HL-60 (cell line): Measurements from ENCODE around the gene ZAR1.

Experiments
- CTCF ChIP-seq: IDR thresholded peaks from one replicate; pipeline ENCODE4 v1.5.1; 2011; ENCODE audit warnings: low read length, control low read depth, inconsistent platforms; ENCODE audit not compliant: insufficient read depth
- GABPA ChIP-seq: IDR thresholded peaks from 2 replicates; pipeline ENCODE4 v1.6.1; 2012; ENCODE audit warnings: low read depth
- POLR2AphosphoS5 ChIP-seq: IDR thresholded peaks from 2 replicates; pipeline ENCODE4 v1.6.1; 2012; ENCODE audit warnings: low read depth
- REST ChIP-seq: IDR thresholded peaks from 2 replicates; pipeline ENCODE4 v1.6.1; 2012; ENCODE audit warnings: low read depth; ENCODE audit not compliant: insufficient replicate concordance
- SPI1 ChIP-seq: IDR thresholded peaks from 2 replicates; pipeline ENCODE4 v1.6.1; 2012; ENCODE audit warnings: low read depth, mild to moderate bottlenecking, borderline replicate concordance

- TF ChIP-seq REST (no peak), CTCF (no peak), POLR2AphosphoS5 (no peak), GABPA (no peak), SPI1 (no peak)
Observed at GRCh38 chr4:48543796-48544195, 53.7 kb downstream of the ZAR1 start.
